GM20000 (cell line): ENCODE results near the gene FAM114A1.

Experiments
- DNase-seq: peaks from one replicate; pipeline ENCODE4 v3.0.0; 2012; ENCODE audit warnings: low spot score
- CTCF ChIP-seq: IDR thresholded peaks from 2 replicates; pipeline ENCODE4 v1.5.1; 2012; ENCODE audit warnings: mild to moderate bottlenecking, control low read depth; ENCODE audit errors: extremely low read depth, missing control alignments

The FAM114A1 gene

GRCh38 chr4:38859501-38859900 lies 8.1 kb upstream of the FAM114A1 start:
- no peak for TF ChIP-seq CTCF
- DNase-seq = no peak

- peak; percentile 82 for DNase-seq
Observed at GRCh38 chr4:38860788-38861424, 6.7 kb upstream of the FAM114A1 start.

GRCh38 chr4:38861791-38862190 lies 5.8 kb upstream of the FAM114A1 start:
- no peak for TF ChIP-seq CTCF
- no peak for DNase-seq

More at GRCh38 chr4:38860788-38861424, 6.7 kb upstream of the FAM114A1 start:
- TF ChIP-seq CTCF = peak; percentile 68

GRCh38 chr4:38865445-38865844 lies 2.2 kb upstream of the FAM114A1 start:
- TF ChIP-seq CTCF = no peak
- no peak for DNase-seq

GRCh38 chr4:38866973-38867477 lies 581 bp upstream of the FAM114A1 start:
- peak; percentile 31 for DNase-seq
- TF ChIP-seq CTCF = no peak

- no peak for TF ChIP-seq CTCF
- no peak for DNase-seq
Observed at GRCh38 chr4:38868059-38868960, 704 bp downstream of the FAM114A1 start.

- DNase-seq = no peak
Observed at GRCh38 chr4:38869511-38869910, 1.9 kb downstream of the FAM114A1 start.

More at GRCh38 chr4:38869511-38869910, 1.9 kb downstream of the FAM114A1 start:
- TF ChIP-seq CTCF = no peak
